Measurements from ENCODE around the gene HSPB7.

The HSPB7 gene

GRCh38 chr1:15969321-15969880, 48.4 kb downstream of the HSPB7 start:
- no peak overlapping the region for H3K9ac ChIP-seq (ENCODE audit: low read depth, low read length, poor library complexity, severe bottlenecking)
- peaks cover 11% of the 10 kb centered on the region for H3K4me1 ChIP-seq (ENCODE audit: insufficient read depth, low read length, poor library complexity, severe bottlenecking)
- H3K36me3 ChIP-seq (ENCODE audit: insufficient read depth, low read length), result peaks cover 38% of the 10 kb centered on the region; the same call in 1 of the 2 replicates
- H3K9me2 ChIP-seq (replicated peaks; ENCODE audit: low read depth, low read length), result no peaks in the 10 kb centered on the region
- H3K4me2 ChIP-seq (ENCODE audit: low read depth, low read length, poor library complexity, severe bottlenecking), result no peak overlapping the region
- H2AFZ ChIP-seq (ENCODE audit: low read length), result no peak overlapping the region
- H3K27me3 ChIP-seq (ENCODE audit: insufficient read depth, low read length, poor library complexity, severe bottlenecking), result no peaks in the 10 kb centered on the region
- peaks cover 73% of the 10 kb centered on the region for H3K79me2 ChIP-seq (ENCODE audit: insufficient read depth, low read length)
- H3F3A ChIP-seq (ENCODE audit: low read depth), result no peaks in the 10 kb centered on the region
- no peak overlapping the region for H3K4me3 ChIP-seq (ENCODE audit: low read length, poor library complexity, severe bottlenecking)
- TF ChIP-seq EZH2phosphoT487 (IDR thresholded peaks at IDR 0.05; ENCODE audit: borderline replicate concordance) (no peak), CTCF (conservative IDR thresholded peaks at IDR 0.05; ENCODE audit: low read length) (no peak)
- no peaks in the 10 kb centered on the region for H3K9me3 ChIP-seq (ENCODE audit: insufficient read depth, low read depth, low read length)
- peaks cover 21% of the 10 kb centered on the region for H4K20me1 ChIP-seq (ENCODE audit: insufficient read depth, low read length, poor library complexity, severe bottlenecking)

GRCh38 chr1:15968172-15968571, 49.7 kb downstream of the HSPB7 start:
- Histone ChIP-seq H3K36me3 (ENCODE audit: insufficient read depth, low read length) (peaks cover 42% of the 10 kb centered on the region; the same call in 1 of the 2 replicates), H3K4me3 (ENCODE audit: low read length, poor library complexity, severe bottlenecking) (no peak overlapping the region), H4K20me1 (ENCODE audit: insufficient read depth, low read length, poor library complexity, severe bottlenecking) (peaks cover 12% of the 10 kb centered on the region), H3K9ac (ENCODE audit: low read depth, low read length, poor library complexity, severe bottlenecking) (no peak overlapping the region), H3K27me3 (ENCODE audit: insufficient read depth, low read length, poor library complexity, severe bottlenecking) (no peaks in the 10 kb centered on the region), H3K9me3 (ENCODE audit: insufficient read depth, low read depth, low read length) (no peaks in the 10 kb centered on the region), H3K79me2 (ENCODE audit: insufficient read depth, low read length) (peaks cover 70% of the 10 kb centered on the region), H3K9me2 (replicated peaks; ENCODE audit: low read depth, low read length) (no peaks in the 10 kb centered on the region), H3K4me1 (ENCODE audit: insufficient read depth, low read length, poor library complexity, severe bottlenecking) (peaks cover 4% of the 10 kb centered on the region), H2AFZ (ENCODE audit: low read length) (no peak overlapping the region), H3K4me2 (ENCODE audit: low read depth, low read length, poor library complexity, severe bottlenecking) (no peak overlapping the region), H3F3A (ENCODE audit: low read depth) (no peaks in the 10 kb centered on the region)
- no peak for TF ChIP-seq EZH2phosphoT487 (IDR thresholded peaks at IDR 0.05; ENCODE audit: borderline replicate concordance)
- no peak for TF ChIP-seq CTCF (conservative IDR thresholded peaks at IDR 0.05; ENCODE audit: low read length)

- Histone ChIP-seq H3F3A (ENCODE audit: low read depth) (no peaks in the 10 kb centered on the region), H3K9ac (ENCODE audit: low read depth, low read length, poor library complexity, severe bottlenecking) (no peak overlapping the region), H3K4me1 (ENCODE audit: insufficient read depth, low read length, poor library complexity, severe bottlenecking) (peaks cover 4% of the 10 kb centered on the region), H3K27me3 (ENCODE audit: insufficient read depth, low read length, poor library complexity, severe bottlenecking) (no peaks in the 10 kb centered on the region), H3K4me3 (ENCODE audit: low read length, poor library complexity, severe bottlenecking) (no peak overlapping the region), H3K36me3 (ENCODE audit: insufficient read depth, low read length) (peaks cover 39% of the 10 kb centered on the region; the same call in 1 of the 2 replicates), H3K9me3 (ENCODE audit: insufficient read depth, low read depth, low read length) (no peaks in the 10 kb centered on the region), H3K4me2 (ENCODE audit: low read depth, low read length, poor library complexity, severe bottlenecking) (no peak overlapping the region), H3K79me2 (ENCODE audit: insufficient read depth, low read length) (peaks cover 65% of the 10 kb centered on the region), H4K20me1 (ENCODE audit: insufficient read depth, low read length, poor library complexity, severe bottlenecking) (peaks cover 12% of the 10 kb centered on the region), H3K9me2 (replicated peaks; ENCODE audit: low read depth, low read length) (no peaks in the 10 kb centered on the region), H2AFZ (ENCODE audit: low read length) (no peak overlapping the region)
- TF ChIP-seq CTCF (conservative IDR thresholded peaks at IDR 0.05; ENCODE audit: low read length), result no peak
- no peak for TF ChIP-seq EZH2phosphoT487 (IDR thresholded peaks at IDR 0.05; ENCODE audit: borderline replicate concordance)
Observed at GRCh38 chr1:15966956-15967344, 50.9 kb downstream of the HSPB7 start.

All from Loucy (cell line).